Kasumi-1 (cell line): Measurements from ENCODE around the gene ANKS1A.
"Not testable (repeated sequence)": the region's sequence is repeated elsewhere in the genome, so short reads cannot be mapped to it uniquely, and the experiment has no call there.

Experiments used
- DNase-seq, 2 experiments: peaks; one replicate each; lab custom pipeline; 2025; lab: John Stamatoyannopoulos, UW

Gene ANKS1A

DNA sequence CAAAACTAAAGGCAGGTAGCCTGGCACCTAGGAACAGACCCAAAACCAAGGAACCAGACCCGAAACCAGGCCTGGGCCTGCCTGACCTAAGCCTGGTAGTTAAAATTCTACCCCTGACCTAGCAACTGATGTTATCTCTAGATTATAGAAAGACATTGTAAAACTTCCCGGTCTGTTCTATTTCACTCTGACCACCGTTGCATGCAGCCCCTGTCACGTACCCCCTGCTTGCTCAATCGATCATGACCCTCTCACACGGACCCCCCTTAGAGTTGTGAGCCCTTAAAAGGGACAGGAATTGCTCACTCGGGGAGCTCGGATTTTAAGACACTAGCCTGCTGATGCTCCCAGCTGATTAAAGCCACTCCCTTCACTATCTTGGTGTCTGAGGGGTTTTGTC, 109.4 kb downstream of the ANKS1A start:
- DNase-seq = not testable (repeated sequence)

GRCh38 chr6:34999153-34999552, 110.1 kb downstream of the ANKS1A start:
- DNase-seq = not testable (repeated sequence)

DNA sequence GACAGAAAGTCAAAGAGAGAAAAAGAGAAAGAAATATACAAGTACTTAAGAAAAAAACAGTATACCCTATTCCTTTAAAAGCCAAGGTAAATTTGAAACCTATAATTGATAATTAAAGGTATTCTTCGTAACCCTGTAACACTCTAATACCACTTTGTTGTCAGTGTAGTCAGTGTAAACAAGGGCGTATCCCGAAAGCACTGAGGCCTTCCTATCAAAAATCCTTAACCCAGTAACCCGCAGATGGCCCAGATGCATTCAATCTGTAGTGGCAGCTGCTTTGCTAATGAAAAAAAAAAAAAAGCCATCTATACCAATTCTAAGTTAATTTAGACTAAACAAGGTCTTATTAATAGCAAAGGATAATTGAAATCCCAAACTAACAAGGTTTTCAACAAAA, 110.9 kb downstream of the ANKS1A start:
- DNase-seq = not testable (repeated sequence)

- DNase-seq = not testable (repeated sequence)
Observed at GRCh38 chr6:35001349-35001748, 112.3 kb downstream of the ANKS1A start.

DNA sequence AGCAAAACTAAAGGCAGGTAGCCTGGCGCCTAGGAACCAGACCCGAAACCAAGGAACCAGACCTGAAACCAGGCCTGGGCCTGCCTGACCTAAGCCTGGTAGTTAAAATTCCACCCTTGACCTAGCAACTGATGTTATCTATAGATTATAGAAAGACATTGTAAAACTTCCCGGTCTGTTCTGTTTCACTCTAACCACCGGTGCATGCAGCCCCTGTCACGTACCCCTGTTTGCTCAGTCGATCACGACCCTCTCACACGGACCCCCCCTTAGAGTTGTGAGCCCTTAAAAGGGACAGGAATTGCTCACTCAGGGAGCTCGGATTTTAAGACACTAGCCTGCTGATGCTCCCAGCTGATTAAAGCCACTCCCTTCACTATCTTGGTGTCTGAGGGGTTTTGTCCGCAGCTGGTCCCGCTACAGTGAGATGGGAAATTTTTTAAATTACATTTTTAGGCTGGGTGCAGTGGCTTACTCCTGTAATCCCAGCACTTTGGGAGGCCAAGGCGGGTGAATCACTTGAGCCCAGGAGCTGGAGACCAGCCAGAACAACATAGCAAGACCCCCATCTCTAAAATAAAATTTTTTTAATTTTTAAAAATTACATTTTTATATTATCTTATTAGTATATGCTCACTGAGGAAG, 115.0 kb downstream of the ANKS1A start:
- DNase-seq = not testable (repeated sequence)

DNA sequence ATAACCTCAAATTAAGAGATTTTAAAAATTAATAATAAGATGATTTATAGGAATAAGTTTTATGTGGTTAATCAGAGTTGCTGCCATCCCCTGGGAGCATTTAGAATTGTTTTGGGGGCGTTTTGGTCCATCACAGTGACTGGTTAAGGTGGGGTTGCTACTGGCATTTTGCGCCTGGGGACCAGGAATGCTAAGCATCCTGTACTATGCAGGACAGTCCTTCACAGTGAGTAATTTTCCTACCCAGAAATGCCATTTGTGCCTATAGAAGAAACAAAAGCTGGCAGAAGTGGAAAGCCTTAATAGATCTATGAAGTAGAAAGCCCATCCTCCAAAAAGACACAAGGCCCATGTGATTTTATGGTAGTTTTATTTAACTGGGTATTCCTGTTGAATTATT, 118.0 kb downstream of the ANKS1A start:
- DNase-seq = no peak

DNA sequence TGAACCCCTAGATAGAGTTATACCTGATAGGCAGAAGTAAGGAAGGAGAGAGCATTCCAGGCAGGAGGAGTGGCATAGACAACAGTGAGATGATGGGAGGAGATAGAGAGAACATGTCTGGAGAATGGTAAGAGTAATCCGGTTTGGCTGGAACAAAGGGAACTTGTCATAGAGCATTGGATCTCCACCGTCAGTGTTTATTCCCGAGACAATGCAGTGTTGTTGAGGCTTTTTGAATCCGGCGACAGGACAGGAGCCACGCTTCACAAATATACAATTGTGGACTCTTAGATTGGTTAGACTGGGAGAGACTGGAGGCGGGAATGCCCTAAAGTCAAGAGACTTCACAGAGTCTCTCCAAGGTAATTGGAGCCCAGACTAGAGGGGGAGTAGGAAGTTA, 119.8 kb downstream of the ANKS1A start:
- DNase-seq = no peak

DNA sequence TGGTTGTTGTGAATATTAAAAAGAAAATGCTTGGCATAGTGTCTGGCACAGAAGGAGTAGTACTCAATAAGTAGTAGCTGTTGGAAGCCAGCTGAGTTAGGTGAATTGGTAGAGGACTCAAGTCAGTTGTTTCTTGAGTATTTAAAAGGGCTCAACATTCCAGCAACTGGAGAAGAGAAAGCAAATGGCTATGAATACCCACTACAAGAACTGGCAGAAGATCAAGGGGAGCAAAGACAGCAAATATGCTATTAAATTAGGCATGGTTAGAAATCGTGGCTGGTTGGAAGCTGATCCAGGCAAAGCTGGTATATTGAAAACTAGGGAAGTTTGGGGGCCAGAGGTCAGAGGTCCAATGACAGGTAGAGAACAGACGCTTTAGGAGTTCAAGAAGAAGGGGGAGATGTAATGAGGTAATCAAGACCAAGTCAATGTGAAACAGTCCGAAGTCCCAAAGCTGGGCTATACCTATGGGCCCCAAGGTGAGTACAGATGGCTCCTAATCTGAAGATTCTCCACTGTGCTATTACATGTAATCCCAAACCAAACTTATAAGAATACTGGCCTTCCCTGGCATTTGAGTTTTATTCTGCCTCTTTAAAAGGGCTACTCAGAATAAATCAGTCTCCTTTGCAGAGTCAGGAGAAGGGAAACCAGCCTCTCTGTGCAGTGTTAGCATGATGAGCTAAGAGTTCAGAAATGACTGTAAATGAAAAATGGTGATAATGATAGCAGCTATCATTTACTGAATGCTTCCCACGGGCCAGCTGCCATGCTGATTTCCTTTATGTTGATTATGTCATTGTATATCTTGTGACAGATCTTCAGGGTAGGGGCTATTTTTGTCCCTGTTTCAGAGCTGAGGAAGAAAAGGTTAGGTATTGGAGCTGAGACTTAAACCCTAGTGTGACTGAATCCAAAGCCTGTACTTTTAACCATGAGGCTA, 122.3 kb downstream of the ANKS1A start:
- DNase-seq = no peak

- DNase-seq = no peak
Observed at GRCh38 chr6:35013701-35014100, 124.6 kb downstream of the ANKS1A start.

DNA sequence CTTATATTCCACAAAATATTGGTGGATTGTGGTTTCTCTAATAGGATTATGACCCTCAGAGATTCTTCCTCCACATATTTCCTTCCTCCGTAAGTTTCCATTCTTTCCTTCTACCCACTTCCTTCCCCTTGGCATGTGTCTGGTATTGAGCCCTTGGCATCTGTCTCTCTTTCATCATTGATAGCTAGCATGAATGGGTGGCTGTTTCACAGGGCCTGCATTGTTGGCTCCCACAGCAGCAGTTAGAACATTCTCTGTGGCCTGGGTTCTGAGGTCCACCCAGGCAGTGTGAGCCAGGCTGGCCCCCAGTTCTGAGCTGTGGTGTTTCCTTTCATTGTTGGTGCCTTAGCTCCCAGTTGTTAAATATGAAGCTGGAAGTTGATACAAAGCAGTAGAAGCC, 125.3 kb downstream of the ANKS1A start:
- no peak for DNase-seq

DNA sequence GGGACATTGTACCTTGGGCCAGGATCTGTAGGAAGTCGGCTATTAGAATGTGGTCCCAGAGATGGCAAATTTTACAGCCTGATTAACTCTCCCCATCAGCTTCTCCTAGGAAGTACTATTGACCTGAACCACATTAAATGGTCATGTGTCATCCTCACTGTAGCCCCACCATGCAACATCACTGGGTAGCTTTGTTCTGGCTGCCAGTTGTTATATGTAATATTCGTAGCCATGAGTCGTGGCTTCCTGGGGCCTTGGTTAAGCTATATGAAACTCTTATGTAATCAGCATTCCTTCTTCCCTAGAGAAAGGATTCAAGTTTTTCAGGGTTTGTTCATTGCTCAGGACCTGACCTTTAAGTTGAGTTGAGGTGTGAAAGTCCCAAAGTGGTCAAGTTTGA, 125.7 kb downstream of the ANKS1A start:
- DNase-seq = peak in 1 of 2 experiments; percentile 34

DNA sequence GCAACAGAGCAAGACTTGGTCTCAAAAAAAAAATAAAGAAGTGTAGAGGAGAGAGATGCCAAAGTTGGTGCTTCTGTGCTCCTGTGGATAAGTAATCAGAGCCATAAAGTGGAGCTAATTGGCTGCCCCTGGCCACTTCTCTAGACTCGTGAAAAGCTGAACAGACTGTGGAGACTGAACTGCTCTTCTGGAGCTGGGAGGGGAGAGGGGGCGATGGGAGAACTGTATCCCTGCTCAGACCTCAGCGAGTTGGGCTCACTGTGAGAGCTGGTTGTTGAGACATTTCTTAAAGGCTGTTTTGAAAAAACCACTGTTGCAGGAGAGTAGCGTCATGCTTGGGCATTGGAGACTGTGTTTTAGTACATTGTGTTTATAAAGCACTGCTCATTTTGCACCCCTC, 126.4 kb downstream of the ANKS1A start:
- no peak for DNase-seq

DNA sequence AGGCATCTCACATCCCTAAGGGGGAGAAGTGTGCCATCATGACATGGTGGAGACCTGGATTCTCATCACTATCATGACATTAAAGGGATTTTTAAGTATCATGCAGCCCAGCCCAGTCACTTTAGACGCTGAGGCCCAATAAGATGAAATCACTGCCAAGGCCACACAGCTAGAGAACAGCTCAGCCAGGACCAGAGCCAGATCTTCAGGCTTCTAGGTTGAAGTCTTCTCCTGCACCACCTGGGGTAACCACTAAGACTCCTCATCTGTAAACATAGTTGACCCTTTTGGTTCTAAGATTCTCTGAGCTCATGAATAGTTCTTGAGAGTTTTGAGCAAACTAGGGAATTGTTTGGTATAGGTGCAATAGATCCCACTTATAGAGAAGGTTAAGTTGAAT, 126.9 kb downstream of the ANKS1A start:
- no peak for DNase-seq

DNA sequence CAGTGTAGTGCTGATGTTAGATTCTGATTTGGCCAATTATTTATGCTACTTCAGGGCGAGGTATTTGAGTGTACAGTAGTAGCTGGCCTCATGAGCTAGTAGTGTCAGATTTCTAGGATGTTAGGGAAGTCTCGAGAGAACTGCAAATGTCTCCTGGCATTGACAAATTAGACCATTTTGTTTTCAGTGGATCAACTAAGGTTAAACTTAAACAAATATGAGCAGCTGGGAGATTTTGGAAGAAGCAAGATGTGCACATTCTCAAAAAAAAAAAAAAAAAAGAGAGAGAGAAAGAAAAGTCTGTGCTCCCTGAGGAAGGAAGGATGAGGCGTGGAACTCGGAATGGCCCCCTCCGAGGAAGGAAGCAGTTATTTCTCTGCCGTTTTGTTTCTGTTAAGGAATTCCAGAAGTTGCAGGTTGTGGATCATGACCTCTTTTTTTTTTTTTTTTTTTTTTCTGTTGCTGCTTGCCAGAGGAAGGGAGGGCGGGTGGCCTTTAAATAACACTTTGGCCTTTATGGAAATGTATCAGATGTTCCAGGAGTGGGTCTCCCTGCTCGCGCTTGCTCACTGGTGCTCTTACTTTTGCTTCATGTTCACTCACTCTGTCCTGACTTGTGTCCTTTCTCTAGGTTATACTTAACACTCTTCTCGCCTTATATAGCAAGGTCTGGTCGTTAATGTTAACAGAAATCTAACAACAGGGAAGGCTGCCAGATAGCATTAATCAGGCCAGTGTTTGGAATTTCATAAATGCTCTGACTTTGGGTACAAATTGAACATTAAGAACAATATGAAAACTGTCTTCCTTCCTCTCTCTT, 127.7 kb downstream of the ANKS1A start:
- no peak for DNase-seq

DNA sequence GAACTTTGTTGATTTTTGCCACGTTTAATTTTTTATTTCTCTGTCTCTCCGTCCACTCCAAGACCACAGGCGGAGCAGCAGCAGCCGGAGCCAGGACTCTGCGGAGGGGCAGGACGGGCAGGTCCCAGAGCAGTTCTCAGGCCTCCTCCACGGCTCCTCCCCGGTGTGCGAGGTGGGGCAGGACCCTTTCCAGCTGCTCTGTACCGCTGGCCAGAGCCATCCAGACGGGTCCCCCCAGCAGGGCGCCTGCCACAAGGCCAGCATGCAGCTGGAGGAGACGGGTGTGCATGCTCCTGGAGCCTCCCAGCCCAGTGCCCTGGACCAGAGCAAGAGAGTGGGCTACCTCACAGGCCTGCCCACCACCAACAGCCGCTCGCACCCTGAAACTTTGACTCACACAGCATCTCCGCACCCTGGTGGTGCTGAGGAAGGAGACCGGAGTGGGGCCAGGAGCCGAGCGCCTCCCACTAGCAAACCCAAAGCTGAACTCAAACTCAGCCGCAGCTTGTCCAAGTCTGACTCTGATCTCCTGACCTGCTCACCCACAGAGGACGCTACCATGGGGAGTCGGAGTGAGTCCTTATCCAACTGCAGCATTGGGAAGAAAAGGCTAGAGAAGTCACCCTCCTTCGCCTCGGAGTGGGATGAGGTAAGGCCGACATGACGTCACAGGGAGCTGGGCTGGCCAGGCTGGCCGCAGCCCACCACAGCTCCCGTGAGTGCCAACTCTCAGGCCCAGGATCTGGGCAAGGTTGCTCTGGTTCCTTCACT, 128.5 kb downstream of the ANKS1A start:
- no peak for DNase-seq

- no peak for DNase-seq
Observed at GRCh38 chr6:35018182-35018519, 129.1 kb downstream of the ANKS1A start.

- DNase-seq = no peak
Observed at GRCh38 chr6:35018746-35019145, 129.7 kb downstream of the ANKS1A start.

DNA sequence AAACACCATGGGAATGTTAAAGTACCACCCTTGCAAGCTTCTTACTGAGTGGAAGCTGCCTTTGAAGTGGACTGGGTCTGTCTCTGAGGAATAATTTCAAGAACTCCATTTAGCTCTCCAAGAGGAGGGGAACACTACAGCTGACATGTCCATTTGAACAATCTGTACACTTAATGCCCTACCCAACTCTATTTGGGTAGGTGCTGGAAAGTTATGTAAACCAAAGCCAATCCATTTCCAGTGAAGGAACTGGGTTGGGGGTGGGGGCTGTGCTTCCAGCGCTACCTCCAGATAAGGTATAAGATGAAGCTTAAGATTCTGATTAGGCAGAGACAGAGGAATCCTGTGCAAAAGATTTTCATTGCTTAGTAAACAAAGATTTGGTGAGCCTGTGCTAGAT, 130.1 kb downstream of the ANKS1A start:
- no peak for DNase-seq

GRCh38 chr6:35019831-35020230, 130.8 kb downstream of the ANKS1A start:
- no peak for DNase-seq

GRCh38 chr6:35021004-35021403, 131.9 kb downstream of the ANKS1A start:
- DNase-seq = no peak

GRCh38 chr6:35023091-35024000, 134.3 kb downstream of the ANKS1A start:
- no peak for DNase-seq
